GM18870 (cell line): ENCODE results near the gene MAEA.
"Not testable (repeated sequence)": the region's sequence is repeated elsewhere in the genome, so short reads cannot be mapped to it uniquely, and the experiment has no call there.

ENCODE experiments used
- ATAC-seq: cut with Tn5 transposase; IDR thresholded peaks from one replicate; pipeline ENCODE4 v1.9.1; 2021; ENCODE audit warnings: moderate library complexity; ENCODE audit not compliant: unreplicated experiment

MAEA gene

DNA sequence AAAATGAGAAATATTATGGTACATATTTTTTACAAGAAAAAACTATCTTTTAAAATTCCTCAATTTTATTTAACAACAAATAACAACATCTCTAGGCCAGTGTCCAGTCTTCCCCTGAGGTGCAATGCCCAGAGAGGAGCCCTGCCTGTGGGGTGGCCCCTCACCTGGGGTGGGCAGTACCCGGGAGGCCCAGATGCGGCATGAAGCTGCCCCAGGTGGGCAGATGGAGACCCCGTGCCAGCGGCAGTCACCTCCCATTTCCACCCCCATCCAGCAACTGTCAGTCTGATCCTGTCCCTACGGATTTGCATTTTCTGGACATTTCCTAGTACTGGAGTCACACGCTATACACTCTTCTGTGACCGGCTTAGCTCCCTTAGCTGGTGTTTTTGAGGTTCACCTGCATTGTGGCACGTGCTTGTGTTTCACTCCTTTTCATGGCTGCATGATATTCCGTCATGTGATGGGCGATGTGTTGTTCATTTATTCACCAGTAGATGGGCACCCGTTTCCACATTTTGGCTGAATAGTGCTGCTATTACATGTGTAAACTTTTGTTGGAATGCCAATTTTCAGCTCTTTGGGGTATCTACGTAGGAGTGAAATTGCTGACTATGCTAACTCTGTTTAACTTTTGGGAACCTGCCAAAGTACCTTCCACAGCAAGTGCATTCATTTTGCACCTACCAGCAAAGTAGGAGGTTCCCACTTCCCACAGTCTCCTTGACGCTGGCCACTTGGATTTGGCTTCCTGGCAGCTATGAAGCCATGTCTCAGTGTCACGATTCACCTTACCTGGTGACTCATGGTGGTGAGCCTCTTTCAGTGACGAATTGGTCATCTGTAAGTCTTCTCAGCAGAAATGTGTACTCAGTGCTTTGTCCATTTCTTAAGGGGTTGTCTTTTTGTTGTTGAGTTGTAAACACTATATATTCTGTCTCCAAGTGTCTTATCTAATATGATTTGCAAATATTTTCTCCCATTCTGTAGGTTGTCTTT lies 11.7 kb upstream of the MAEA start:
- no peak for ATAC-seq

- ATAC-seq = no peak
These were observed 10.4 kb upstream of the MAEA start for GRCh38 chr4:1279253-1279652.

DNA sequence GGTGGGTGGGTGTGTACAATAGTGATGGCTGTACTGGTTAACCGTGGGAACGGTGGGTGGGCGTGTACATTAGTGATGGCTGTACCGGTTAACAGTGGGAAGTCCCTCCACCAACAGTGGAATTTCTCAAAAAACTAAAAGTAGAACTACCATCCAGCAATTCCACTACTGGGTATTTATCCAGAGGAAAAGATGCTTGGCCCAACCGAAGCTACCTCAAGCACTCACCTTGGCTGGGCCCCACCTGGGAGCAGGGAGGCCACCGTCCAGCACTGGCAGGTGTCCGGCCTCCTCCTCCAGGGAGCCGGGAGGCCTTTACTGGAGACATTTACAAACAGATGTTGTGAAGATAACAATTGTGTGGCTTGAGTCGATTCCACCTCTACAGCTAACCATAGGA lies 6.0 kb upstream of the MAEA start:
- no peak for ATAC-seq

DNA sequence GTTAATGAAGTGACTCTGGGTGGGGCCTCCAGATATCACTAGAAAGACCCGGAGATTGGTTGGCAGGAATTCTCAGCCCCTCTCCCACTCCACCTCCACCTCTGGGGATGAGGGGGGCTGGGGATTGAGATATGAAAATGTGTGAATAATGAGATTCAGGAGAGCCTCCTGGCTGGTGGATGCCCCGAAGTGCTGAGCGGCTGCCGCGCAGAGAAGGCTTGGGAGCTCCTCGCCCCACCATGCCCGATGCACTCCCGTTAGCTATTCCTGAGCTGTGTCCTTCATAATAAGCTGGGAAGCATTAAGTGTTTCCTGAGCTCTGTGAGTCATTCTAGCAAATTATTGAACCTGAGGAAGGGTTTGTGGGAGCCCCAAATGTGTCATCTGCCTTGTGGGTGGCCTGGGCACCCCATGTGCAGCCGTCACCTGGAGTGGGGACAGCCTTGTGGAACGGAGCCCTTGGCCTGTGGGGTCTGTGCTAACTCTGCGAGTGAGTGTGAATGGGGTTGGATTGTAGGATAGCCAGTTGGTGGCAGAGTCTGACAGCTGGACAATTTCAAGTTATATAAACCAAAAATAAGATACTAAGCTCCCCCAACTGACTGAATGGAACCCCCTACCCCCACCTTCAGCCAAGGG lies 4.4 kb upstream of the MAEA start:
- ATAC-seq = no peak

- no peak for ATAC-seq
These were observed 3.7 kb upstream of the MAEA start for GRCh38 chr4:1285790-1286553.

GRCh38 chr4:1288786-1289185 lies 905 bp upstream of the MAEA start:
- ATAC-seq = no peak

GRCh38 chr4:1290165-1290977 lies 680 bp downstream of the MAEA start:
- no peak for ATAC-seq

- no peak for ATAC-seq
These were observed 1.4 kb downstream of the MAEA start for GRCh38 chr4:1291091-1291490.

- ATAC-seq = no peak
These were observed 2.5 kb downstream of the MAEA start for GRCh38 chr4:1291996-1292702.

DNA sequence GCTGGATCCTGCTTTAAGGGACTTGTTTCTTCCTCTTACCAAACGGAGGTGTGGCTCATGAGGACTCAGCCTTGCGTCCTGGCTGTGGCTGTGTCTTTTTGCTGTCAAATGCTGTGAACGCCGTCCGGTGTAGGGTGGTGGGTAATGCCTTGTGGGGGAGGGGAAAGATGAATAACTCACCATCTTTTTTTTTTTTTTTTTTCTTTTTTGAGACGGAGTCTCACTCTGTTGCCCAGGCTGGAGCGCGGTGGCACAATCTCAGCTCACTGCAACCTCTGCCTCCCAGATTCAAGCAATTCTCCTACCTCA lies 3.0 kb downstream of the MAEA start:
- ATAC-seq = not testable (repeated sequence)

DNA sequence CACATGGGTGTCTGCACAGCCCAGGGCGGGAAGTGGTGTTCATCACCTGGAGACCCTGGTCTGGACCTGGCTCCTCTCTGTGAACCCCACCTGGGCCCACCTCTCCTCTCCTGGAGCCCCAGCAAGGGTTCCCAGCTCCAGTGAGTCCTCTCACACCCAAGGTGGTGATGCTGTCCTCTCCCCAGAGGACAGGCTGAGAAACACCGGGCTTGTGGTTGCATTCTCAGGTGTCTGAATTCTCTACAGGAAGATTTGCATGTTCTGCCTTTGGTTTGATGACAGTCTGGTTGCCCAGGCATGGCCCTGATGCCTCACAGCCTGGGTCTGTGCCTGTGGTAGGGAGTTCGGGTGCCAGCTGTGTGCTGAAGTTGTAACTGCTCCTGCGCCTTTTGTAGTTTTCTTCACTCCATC lies 3.8 kb downstream of the MAEA start:
- no peak for ATAC-seq

DNA sequence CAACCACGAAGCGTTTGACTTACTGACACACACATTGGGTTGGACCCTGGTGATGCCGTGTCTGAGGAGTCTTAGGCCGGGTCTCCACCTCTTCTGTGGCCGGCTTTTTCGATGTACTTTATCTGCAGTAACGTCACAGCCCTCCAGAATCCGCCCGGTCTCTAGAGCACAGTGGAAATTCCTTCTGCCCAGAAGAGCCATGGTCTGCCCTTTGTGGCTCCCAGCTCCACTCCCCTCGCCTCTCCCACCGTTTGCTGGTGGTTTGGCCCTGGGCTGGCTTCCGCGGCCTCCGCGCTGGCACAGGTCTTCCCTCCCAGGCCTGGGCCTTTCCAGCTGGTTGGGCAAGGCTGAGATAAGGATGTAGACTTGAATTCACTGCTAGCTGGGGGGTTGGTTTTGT lies 4.3 kb downstream of the MAEA start:
- no peak for ATAC-seq

DNA sequence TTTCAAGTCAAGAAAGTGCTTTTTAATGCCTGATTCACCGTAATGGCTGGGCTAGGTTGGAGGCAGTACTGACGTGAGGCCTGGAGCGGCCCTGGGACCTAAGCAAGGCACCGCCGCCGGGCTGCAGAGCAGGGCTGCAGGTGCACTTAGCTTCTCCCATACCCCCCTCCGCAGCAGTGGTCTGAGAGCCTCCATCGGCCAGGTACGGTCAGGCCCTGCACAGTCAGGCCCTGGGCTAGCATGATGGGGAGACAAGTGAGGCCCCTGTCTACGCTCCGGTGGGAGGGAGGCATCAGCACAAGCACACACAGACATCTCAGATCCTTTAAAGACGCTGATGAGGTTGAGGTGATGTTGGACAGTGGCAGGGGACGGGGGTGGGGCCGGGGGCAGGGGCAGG lies 4.7 kb downstream of the MAEA start:
- ATAC-seq = no peak

DNA sequence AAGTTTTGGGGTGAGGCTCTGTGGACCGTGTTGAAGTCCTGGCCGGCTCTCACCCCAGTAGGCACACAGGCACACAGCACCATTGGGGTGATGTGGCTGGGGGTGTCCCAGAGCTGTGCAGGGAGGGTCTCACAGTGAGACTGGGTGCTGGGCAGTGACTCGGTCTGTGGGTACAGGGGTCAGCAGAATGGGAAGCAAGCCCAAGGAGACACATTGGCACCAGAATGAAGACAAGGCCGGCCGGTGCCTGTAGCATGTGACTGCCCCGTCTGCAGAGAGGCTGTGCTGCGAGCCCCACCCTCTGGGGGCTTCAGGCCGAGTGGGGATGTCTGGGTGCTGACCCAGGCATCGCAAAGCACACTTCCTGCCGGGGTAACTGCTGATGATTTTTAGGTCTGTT lies 5.2 kb downstream of the MAEA start:
- no peak for ATAC-seq

DNA sequence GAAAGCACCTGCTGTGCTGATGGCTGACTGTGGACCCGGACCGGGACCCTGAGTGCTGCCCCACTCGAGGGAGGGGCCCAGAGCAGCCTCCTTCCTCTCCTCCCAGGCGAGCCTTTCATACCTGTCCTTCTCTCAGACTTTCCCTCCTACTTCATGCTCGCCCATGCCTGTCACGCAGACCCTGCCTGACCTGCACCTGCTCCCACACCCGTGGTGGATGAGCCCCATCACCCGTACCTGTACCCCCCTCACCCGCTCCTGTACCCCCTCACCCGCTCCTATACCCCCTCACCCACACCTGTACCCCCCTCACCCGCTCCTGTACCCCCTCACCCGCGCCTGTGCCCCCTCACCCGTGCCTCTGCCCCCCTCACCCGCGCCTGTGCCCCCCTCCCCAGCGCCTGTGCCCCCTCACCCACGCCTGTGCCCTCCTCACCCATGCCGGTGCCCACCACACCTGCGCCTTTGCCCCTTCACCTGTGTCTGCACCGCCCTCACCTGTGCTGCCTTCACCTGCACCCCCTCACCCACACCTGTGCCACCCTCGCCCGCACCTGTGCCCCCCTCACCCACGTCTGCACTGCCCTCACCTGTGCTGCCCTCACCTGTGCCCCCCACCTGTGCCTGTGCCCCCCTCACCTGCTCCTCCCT lies 5.8 kb downstream of the MAEA start:
- no peak for ATAC-seq

DNA sequence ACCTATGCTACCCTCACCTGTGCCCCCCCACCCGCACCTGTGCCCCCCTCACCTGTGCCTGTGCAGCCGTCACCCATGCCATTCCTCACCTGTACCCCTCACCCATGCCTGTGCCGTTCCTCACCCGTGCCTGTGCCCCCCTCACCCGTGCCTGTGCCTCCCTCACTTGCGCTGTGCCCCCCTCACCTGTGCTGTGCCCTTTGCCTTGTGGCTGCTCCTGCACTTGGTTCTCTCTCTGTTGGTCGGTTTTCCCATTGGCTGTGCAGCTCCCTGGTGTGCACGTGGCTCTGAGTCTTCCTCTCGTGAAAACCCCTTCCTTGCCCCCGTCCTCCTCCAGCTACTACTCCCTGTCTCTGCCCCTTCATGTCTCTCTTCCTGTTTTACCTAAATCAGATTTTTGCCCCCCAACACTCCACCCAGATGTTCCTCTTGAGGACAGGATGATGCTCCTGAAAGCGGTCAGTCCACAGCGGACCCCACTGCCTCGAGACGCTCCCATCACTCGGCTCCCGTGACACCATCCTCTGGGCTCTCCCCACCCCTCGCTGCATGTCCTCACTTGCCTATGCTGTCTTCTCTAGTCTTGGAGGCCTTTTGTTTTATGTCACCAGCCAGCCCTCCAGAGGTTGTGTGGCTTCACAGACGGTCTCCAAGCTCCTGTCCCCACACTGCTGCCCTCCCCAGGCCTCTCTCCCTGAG lies 6.8 kb downstream of the MAEA start:
- ATAC-seq = no peak

GRCh38 chr4:1297023-1297395 lies 7.3 kb downstream of the MAEA start:
- no peak for ATAC-seq

DNA sequence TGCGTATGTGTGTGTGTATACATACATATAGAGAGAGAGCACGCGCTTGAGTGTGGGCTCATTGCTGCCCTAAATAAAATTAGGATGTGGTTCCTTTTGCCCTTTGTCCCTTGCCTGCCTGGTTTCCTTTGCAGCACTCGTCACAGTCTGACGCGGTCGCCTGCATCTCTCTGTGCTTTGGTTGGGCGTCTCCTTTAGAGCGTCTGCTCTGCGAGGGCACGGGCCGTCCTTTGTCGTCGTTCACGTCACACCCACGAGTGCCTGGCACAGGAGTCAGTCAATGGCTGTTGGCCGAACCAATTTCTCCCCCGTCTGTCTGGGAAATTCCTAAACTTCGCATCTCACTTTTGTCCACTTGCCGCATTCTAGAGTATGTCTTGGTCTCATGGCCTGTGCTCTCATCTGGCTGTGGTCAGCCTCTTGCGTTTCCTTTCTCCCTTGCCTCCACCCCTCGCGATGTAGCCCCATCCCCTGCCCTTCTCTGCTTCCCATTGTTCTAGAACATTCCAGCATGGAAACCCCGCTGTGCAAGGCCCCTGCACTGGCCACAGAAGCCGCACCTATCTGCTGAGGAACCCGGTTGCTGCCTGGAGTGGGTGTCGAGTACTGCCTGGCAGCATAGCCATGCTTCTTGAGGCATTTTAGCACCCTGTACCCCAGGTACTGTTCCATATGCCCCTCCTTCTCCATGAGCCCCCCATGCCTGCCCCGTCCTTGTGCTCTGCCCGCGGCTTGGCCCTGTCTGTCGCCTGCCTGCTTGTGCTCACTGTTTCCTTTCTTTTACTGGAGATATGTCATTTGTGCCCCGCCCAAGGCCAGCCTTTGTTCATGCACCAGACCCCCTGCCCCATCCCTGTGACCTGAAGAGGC lies 8.0 kb downstream of the MAEA start:
- no peak for ATAC-seq
